Measurements from ENCODE around the gene SOCS3.

Gene SOCS3

DNA sequence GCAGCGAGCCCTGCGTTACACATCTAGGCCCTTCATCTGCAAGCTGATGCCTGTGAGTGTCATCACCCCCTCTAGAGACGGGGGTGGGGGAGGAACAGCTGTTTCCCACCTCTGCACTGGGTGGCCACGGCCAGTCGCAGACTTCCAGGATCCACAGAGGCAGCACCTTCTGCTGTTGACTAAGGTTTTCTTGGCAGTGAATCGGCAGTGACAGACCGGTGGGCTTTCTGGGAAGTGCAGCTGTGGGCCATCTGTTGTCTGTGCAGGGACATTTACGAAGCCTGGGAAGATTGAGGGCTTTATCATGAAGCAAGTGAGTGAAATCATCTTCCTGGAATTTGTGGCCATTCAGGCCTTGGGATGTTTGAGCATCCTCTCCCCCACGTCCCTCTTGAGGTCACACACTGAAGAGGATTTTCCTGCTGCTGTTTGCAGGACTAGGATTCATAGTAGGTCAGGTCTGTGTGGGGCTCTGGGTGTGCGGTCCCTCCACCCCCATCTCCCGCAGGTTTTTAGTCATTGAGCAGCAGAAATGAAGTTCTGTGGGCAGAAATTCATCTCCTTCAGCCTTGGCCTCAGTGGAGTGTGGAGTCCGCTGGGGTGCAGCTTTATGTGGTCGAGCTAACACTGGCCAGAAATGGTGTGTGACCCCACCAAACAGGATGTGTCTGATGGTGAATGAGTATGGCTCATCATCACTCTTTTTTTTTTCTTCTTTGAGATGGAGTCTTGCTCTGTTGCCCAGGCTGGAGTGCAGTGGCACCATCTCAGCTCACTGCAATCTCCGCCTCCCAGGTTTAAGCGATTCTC, 30.6 kb upstream of the SOCS3 start:
- DNase-seq, result peak; percentile 28

DNA sequence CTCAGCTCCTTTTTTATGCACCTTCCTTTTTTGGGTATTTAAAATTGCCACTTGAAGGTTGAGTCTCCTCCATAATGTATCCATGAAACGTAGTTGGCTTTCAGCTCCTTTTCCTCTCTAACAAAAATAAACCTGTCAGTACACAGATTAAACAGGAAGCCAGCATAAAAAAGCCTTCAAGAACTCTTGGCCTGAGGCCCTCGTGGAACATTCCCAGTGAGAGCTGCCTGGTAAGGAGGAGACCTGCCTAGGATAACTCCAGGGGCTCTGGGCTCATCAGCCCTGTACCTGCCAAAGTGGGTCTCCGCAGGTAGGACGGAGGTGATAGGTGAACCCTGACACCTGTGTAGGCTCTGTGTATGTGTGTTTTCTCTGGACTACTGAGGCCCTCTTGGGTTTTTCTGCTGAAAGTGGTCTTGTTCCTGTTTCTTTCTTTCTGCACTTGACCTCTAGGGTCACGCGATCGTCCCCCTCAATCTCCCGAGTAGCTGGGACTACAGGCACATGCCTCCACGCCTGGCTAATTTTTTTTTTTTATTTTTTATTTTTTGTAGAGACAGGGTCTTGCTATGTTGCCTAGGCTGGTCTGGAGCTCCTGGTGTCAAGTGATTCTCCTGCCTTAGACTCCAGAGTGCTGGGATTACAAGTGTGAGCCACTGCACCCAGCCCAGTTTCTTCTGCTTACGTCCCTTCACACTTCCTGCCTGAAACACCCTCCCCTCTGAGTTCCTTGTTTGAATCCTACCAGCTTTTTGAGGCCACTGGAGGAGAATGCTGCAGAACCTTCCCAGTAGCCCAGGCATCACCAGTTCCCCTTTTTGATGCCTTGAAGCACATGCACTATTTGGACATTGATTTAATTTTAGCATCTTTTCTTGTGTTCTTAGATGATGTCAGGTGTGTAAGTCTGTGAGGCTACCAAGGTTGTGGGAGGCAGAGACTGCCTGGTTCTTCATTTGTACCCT, 28.4 kb upstream of the SOCS3 start:
- no peak for DNase-seq

DNA sequence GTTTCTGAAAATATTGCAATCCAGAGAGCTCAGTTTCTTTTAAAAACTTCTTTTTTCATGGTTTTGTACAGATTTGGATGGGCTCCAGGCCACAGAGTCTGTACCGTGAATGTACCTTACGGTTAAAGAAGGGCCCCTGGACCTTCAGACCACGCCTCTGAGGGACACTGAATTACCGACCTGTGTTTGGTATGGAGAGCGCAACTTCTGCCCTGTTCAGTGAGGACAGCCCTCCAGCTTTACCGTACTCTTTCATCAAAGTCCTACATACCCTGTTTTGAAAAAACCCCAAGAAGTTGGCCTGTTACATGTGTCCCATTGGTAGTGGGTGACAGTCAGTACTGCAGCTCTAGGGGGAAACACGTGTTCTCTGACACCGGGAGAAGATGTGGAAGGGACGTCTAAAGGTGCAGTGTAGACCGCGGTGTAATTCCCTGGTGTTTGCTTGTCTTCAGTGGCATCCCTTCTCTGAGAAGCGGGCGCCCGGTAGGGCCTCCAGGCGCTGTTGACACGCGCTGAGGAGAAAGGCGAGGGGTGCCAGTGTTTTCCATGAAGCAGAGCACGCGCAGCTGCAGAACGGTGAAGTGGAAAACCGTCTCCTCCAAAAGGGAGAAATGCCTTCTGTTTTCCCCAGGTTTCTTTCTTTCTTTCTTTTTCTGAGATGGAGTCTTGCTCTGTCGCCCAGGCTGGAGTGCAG, 24.8 kb upstream of the SOCS3 start:
- DNase-seq, result no peak

DNA sequence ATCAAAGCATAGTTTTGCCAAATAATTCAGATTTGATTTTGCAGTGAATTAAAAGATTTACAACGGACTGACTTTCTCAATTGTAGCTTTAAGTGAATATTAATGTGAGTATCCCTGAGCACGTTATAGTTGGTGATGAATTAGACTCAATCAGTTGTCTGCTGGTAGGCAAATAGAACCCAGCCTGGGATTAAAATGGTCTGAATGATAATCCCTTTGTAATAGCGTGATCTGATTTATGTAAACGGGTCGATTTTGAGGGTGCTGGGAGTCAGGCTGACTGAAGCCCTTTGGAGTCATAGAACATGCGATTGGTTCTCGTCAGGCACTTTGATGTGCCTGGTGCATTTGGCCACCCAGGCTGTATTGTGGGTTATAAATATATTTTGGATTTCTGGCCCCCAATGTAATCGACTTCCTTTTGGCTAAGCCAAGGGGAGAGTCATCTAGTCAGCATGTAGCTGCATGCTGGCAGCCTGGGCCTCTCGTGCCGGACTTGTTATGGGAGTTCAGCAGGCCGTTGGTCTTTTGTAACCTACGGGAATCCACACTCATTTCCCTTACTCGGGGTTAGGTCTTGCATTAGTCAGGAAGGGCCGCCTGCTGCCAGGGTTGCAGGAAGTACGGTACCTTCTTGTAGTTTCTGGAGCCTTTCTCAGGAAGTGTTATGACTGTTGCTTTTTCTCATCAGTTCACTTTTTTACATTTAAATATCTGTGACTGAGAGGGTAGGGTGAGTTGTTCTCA, 24.0 kb upstream of the SOCS3 start:
- DNase-seq, result no peak

DNA sequence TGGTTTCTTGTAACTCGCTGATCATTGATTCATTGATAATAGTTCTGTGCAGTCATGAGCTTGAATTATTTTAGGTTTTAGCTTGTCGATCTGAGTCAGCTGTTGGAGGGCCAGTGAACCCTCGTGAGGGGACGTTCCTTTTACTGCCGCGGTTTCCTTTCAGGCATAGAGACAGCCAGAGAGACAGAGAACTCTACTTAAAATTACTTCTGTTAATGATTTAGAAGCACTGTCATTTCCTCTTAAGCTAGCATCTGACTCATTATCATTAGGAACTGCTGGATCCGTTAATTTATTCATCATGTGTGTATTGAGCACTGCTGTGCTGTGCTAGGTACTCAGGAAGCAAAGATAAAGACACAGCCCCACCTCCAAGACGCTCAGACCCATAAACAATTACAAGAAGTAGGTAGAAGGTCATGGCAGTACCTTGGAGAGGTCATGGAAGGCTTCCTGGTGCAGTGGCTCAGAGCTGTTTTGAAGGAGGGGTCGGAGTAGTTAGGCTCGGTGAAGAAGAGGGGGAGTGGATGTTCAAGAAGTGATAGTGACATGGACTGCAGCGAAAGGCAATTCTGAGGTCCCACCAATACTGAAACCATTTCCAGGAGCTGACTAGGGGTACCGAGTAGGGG, 21.8 kb upstream of the SOCS3 start:
- no peak for DNase-seq

DNA sequence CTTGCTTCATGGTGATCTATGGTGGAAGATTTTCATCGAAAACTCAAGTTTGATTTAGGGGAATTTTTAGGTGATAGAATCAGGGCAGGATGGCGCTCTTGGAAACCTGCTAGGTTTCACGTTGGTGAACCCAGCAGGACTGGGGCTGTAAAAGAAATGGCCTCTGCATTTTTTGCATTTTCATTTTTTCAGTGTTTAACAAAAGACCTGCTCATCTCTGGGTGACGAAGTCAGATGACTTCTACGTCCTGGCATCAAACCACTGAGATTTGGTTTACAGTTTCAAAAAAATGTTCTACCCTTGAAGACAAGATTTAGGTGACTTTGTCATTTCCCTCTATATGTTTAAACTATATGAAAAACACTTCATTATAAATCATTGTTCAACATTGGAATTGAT, 20.5 kb upstream of the SOCS3 start:
- DNase-seq, result no peak

DNA sequence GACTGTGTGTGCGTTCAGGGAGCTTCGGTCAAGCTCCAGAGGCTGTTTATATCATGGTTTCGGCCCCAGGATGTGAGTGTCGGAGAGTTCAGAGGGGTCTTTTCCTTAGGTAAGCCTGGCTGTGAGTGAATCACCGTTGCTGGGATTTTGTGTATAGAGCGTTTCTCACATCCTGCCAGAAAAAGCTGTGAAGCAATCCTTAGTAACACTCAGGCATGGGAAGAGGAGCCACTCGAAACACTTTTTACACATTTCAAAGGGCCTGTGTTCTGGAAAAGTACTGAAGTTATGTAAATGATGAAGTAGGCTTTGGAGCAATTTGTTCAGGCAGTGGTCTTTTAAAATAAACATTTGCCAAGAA, 19.2 kb upstream of the SOCS3 start:
- DNase-seq, result no peak

DNA sequence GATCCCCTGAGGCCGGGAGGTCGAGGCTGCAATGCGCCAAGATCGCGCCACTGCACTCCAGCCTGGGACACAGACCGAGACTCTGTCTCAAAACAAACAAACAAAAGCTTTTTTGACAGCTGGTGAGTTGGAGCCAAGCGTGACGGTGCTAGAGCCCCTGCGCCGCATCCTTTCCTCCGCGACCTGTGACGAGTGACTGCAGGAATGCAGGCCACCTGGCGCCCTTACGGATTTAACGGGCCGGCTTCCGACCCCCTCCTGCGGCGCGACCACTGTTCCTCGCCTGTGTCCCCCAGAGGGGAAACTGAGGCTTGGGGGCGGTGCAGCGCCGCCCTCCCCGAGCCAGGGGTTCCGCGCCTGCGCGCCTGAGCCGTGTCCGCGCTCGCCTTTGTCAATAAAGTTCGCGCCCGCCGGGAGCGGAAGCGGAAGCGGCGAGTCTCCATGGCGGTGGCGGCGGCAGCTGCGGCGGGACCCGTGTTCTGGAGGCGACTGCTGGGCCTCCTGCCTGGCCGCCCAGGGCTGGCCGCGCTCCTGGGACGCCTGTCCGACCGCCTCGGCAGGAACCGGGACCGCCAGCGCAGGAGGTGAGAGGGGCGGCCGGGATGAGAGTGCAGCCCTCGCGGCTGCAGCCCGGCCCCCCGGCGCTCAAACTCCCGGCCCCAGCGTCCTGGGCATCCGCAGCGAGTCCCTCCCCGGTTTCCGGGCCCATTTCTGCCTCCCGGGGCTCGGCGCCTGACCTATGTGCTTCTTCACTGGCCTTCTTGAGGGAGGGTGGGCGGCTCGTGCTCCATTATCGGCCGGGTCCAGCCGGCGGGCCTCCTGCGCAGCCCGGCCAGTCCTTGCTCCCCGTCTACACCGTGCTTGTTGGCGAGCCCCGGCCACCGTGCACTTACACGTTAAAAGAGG, 18.6 kb upstream of the SOCS3 start, which contains the start of gene PGS1:
Gene PGS1 (plus strand): TSS at position 425 of the 906 bp plus-strand sequence. CDS start 17 bp downstream, at position 442.
- peak; percentile 95 for DNase-seq

DNA sequence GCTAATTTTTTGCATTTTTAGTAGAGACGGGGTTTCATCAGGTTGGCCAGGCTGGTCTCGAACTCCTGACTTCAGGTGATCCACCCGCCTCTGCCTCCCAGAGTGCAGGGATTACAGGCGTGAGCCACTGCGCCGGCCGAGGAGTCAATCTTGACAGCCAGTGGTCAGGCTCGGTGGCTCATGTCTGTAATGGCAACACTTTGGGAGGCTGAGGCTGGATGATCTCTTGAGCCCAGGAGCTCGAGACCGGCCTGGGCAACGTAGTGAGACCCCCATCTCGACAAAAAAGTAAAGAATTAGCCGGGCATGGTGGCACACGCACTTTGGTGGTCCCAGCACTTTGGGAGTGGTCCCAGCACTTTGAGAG, 18.0 kb upstream of the SOCS3 start:
- DNase-seq, result no peak

DNA sequence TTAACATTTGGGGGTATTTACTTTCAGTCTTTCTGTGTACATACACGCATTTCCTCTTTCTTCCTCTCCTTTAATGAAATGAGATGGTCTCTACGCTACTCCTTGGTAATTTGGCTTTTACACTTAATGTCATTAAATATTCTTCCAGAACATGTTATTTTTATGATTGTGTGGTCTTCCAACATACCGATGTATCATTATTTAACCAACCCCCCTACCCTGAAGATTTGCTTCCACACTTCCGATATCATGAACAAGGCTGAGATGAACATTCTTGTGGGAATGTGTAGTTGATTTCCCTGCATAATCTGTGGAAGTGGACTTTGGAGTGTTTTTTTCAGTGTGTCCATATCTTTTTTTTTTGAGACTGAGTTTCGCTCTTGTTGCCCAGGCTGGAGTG, 16.3 kb upstream of the SOCS3 start:
- no peak for DNase-seq

DNA sequence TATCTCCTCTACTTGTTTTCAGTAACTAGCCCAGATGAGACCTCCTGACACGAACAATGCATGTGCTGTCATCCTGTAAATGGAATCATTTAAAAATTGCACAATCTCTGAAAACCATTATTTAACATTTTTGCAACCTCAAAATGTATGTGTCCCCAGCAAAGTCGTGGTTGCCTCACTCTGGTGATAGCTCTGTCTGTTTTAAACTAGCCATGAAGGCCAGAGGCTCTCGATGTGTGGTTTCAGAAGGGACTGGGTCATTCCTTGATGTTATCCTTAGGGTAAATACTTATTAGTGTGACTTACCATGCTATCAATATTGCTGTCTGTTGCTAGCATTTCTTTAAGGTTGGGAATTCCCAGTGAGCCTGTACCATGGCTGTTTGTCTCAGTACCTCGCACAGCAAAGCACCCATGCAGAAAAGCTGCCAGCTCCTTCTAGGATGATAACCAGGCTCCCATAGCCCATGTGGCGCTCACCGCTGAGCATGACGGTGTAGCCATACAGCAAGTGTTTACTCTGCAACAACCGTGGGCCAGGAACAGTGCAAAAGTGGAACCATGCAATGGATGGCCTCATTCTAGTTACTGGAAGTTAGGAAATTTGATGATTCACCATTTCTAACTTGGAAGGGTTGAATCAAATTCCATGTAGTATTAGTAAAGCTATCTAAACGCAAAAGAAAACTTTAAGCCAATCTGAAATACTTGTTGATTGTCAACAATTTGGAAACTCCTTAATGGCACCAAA, 15.7 kb upstream of the SOCS3 start:
- DNase-seq, result no peak

DNA sequence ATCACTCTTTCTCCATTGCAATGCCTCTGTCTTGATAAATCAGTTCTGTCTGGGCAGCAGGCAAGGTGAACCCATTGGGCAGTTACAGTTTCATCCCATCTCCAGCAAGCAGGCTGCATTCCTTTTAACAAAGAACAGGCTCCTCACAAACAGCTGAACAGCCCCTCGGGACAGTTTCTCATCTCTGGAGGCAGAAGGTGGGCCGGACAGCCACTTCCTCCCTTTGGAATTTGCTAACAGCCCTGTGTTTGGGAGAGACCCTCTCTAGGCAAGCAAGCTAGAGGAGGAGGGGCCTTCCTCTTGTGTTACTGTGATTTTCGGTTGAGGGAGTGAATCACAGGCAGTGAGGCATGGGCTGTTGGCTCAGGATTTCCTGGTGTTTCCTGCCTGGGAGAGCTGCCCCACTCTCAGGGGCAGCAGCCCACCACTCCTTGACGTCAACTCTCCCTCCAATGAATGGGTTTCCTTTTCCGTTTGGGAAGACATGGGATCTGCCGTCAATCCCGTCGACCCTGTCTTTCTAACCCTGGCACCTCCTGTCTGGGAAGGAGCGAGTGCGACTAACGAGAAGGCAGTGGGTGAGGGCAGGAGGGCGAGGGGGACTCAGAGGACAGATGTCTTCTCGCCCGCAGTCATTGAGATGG, 14.9 kb upstream of the SOCS3 start:
- DNase-seq, result no peak

DNA sequence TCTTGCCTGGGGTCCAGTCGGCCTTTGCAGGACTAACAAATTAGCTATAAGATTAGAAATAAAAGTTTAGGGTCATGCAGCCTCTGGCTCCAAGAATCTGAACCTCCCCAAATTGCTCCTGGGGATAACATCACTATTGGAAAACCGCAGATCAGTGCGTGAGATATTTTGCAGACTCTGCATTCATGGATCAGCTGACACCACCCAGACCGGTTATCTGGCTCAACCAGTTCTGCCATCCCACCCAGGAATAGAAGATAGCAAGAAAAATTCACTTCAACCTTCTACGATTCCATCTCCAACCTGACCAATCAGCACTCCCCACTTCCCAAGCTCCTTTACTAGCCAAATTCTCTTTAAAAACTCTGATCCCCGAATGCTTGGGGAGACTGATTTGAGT, 14.3 kb upstream of the SOCS3 start:
- no peak for DNase-seq

DNA sequence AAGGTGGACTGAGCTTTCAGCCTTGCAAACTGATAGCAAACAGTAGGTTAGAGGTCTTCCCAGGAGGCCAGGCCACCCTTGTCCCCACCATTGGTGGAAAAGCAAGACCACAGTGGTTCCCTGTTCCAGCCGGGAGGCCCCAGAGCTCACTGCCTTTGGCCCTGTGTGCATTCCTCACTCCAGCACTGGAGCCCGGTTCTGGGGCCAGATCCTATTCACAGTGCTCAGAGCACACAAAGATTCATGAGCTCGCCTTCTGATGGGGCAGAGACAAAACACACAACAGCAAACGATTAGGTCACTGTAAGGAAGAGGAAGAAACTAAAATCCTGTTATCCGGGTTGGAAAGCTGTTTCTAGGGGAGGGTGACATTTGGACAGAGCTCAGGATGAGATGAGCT, 13.0 kb upstream of the SOCS3 start:
- no peak for DNase-seq

DNA sequence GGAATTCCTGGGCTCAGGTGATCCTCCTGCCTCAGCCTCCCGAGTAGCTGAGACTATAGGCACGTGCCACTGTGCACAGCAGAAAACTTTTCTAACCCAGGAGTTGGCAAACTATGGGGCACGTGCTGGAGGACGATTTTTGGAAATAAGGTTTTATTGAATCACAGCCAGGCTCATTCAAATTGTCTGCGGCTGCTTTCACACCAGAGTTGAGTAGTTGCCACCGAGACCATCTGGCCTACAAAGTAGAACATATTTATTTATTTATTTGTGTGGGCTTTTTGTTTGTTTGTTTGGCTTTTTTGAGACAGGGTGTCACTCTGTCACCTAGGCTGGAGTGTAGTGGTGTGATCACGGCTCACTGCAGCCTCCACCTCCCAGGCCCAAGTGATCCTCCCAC, 11.2 kb upstream of the SOCS3 start:
- no peak for DNase-seq

DNA sequence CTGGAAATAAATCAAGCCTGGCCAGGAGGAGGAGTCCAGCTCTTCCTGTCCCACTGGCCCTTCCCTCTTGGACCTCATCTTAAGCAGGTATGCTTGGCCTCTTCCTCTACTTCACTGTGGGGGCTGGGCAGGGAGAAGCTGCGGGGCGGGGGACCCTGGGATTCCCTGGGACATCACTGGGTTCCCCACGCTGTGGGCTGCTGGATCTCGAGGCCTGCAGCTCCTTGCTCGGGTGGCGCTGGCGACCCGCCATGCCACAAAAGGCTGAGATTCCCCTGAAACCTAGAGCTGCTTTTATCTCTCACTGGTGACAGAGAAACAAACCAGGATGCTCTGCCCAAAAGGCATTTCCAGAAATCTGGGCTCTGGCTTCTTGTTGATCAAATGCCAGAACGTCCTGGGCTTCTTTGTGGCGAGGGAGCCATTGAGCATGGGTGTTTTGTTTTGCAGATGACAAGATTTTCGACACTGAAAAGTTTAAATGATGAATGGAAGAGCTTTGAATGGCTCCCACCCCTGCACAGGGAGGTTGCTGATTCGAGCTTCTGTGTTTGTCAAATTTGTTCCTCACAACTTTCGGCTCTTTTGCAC, 10.0 kb upstream of the SOCS3 start:
- no peak for DNase-seq

DNA sequence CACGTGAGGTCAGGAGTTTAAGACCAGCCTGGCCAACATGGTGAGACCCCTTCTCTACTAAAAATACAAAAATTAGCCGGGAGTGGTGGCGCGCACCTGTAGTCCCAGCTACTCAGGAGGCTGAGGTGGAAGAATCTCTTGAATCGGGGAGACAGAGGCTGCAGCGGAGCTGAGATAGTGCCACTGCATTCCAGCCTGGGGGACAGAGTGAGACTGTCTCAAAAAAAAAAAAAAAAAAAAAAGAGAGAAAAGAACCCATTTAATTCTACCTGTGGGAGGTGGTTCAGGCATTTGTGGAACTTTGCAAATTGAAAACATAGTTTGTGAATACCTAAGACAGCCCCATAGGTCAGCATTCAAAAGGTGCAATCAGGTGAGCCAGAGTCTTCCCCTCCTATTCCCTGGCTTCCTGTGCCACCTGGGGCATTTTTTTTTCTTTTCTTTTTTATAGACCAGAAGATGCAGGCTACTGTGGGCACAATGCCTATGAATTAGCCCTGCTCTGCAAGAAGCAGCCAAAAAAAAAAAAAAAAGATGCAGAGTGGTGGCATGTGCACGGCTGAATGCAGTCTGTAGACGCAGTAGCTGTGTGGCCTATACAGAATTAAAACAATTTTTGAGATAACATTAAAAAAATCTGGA, 9.1 kb upstream of the SOCS3 start:
- DNase-seq, result no peak

DNA sequence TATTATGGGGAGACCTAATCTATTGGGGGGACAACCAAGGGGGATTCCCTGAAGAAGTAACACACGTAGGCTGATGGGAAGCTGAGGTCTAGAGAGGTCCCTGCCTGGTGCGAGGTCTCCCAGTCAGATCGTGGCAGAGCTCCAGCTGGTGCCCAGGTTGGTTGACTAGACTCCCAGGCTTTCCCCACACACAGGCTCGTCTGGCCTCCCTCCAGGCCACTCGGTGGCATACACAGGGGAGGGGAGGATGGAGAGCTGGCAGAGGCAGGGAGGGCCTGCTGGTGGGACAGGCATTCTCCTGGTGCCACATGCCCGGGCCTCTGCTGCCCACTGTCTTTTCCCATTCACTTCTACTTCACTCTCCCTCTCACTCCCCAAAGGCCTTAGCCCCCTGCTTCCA, 8.5 kb upstream of the SOCS3 start:
- DNase-seq, result no peak

DNA sequence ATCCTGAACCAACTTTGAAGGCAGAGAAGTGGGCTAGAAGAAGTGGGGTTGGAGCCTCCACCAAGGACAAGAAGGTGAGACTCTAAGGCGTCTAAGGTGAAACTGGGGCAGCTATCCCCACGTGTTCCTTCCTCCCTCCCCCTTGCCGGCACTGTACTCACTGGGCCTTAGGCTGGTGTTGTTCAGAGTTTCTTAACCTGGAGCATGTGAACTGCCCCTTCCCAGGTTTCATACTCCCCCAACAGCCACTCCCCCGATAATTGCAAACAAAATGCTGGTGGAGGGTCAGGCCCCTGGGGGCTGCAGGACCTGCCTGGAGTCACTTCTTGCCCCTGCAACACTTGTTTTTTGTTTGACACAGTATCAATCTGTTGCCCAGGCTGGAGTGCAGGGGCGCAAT, 7.3 kb upstream of the SOCS3 start:
- DNase-seq, result no peak

Measured in retina (tissue), 1 donor.